GM21423 (cell line): ENCODE data around the gene DENND10.

Experiments used
- ATAC-seq: cut with Tn5 transposase; IDR thresholded peaks from one replicate; pipeline ENCODE4 v1.9.1; 2021; ENCODE audit warnings: mild to moderate bottlenecking, moderate library complexity; ENCODE audit not compliant: unreplicated experiment

Gene DENND10, protein sequence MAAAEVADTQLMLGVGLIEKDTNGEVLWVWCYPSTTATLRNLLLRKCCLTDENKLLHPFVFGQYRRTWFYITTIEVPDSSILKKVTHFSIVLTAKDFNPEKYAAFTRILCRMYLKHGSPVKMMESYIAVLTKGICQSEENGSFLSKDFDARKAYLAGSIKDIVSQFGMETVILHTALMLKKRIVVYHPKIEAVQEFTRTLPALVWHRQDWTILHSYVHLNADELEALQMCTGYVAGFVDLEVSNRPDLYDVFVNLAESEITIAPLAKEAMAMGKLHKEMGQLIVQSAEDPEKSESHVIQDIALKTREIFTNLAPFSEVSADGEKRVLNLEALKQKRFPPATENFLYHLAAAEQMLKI

GRCh38 chr10:119103903-119104653 is at the start of gene DENND10:
DENND10 (plus strand) TSS chr10:119104113; CDS start chr10:119104143, 30 bp downstream.
- peak; percentile 84 for ATAC-seq

- ATAC-seq: no peak
These were observed 48.4 kb upstream of the DENND10 start for GRCh38 chr10:119055472-119055871.

- ATAC-seq: no peak
These were observed 45.9 kb upstream of the DENND10 start for GRCh38 chr10:119058010-119058409.

- no peak for ATAC-seq
These were observed 44.4 kb upstream of the DENND10 start for GRCh38 chr10:119059557-119059956.

DNA sequence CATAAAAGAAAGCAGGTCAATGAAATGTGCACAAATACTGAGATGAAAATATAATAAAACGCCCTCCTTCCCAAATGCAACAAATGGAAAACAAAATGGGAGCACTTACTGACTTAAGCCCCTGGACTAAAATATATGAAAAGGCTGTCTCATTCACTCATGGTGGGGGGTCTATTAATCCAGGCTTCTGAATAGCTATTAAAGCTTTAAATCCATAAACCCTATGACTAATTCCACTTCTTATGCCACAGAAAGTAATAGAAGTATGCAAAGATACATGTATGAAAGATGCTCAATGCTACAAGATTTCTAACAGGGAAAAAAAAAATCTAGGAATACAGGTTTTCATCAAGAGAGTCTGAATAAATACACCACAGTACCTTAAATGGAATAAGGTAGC is 43.8 kb upstream of the DENND10 start:
- no peak for ATAC-seq

GRCh38 chr10:119061352-119061751 is 42.6 kb upstream of the DENND10 start:
- ATAC-seq: no peak

- ATAC-seq: no peak
These were observed 42.0 kb upstream of the DENND10 start for GRCh38 chr10:119061926-119062325.

- ATAC-seq: no peak
These were observed 33.3 kb upstream of the DENND10 start for GRCh38 chr10:119070395-119071165.

GRCh38 chr10:119073584-119073983 is 30.3 kb upstream of the DENND10 start:
- ATAC-seq: no peak

GRCh38 chr10:119078422-119079179 is 25.3 kb upstream of the DENND10 start:
- no peak for ATAC-seq

DNA sequence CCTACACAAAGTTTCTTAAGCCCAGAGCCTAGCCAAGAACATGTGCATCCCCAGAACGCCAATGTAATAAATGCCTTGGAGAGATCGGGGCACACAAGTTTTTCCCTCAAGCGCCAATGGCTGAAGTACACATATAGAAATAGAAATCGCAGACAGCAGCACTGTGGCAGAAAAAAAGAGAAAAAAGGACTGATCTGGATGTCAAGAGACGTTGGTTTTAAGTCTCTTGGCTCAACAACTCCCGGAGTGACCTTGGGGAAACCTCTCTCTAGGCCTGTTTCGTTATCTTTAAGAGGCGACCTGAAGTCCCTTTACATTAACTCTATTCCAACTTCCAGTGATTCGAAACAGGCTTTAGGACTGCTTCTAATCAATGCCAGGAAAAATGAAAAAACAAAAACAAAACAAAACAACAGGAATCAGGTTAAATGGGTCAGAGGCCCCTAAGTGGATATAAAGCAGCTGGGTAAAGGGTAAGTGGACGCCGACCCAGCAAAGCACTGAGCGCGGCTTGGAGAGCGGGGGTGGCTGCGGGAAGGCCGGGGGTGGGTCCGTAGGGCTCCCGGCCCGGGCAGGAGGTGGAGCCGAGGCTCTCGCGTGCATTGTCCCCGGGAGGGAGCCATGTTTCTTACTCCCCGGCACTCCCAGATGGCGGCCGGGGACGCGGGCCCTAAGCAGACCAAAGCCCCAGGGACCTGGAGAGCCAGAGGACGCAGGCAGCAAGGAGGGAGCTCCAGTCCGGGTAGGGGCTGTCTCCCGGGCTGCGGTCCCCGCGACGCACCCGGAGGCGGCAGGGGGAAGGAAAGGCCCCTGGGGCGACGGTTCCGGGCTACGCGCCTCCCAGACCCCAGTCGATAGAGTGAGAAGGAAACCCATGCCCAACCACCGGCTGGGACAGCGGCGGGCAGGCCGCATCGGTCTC is 24.1 kb upstream of the DENND10 start:
- peak; percentile 64 for ATAC-seq

- ATAC-seq: peak; percentile 86
These were observed 23.2 kb upstream of the DENND10 start, which contains the start of gene EIF3A for GRCh38 chr10:119080521-119081259. EIF3A (minus strand) TSS chr10:119080817; CDS start chr10:119080676, 141 bp downstream.

DNA sequence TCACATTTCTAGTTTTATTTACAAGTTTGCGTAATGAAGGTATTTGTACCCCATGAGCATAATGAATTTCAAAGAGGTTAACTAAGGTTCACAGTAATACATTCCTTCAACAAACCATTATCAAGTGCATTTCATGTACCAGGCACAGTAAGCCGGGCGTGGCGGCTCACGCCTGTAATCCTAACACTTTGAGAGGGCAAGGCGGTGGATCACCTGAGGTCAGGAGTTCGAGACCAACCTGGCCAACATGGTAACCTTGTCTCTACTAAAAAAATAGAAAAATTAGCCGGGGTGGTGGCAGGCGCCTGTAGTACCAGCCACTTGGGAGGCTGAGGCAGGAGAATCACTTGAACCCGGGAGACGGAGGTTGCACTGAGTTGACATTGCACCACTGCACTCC is 19.0 kb upstream of the DENND10 start:
- no peak for ATAC-seq

- no peak for ATAC-seq
These were observed 16.5 kb upstream of the DENND10 start for GRCh38 chr10:119087271-119087882.

DNA sequence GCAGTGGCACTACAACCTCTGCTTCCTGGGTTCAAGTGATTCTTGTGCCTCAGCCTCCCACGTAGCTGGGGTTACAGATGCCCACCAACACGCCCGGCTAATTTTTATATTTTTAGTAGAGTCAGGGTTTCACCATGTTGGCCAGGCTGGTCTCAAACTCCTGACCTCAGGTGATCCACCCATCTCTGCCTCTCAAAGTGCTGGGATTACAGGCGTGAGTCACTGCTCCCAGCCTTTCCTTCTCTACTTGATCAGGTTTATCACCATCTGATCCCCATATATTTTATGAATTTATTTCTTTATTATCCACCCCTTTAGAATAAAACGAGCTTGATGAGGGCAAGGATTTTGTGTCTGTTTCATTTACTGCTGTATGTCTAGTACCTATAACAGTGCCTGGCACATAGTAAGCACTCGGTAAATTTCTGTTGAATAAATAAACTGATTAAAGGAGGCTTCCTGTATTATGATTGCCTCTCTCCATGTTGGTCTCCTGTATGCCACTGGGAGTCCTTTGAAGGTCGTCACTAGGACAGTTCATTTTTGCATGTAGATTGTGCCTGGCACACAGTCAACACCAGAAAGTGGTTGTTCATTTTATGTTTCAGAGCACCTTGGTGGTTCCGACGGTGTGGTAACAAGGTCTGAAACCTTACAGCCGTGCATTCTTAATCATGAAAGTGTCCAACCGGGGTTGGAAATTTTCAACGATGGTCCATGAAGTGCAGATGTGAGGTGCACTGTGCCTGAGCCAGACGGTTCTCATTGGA is 13.7 kb upstream of the DENND10 start:
- ATAC-seq: no peak

GRCh38 chr10:119090968-119091367 is 12.9 kb upstream of the DENND10 start:
- ATAC-seq: no peak

DNA sequence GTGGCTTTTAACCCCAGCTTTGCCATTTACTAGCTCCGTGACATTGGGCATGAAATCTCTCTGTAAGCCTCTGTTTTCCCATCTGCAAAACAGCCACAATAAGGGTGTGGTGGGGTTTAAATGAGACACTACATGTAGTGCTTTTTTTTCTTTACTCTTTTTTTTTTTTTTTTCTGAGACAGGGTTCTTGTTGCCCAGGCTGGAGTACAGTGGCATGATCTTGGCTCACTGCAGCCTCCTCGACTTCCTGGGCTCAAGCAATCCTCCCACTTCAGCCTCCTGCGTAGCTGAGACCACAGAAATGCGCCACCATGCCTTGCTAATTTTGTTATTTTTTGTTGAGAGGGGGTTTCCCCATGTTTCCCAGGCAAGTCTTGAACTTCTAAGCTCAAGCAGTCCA is 8.3 kb upstream of the DENND10 start:
- no peak for ATAC-seq
